PC-9 (cell line): ENCODE data around the gene DPEP1. TPM values are rescaled to one million over a fixed set of nuclear protein-coding genes. Genes with fewer than 3 reads are reported as not detected.

Source experiments
- BruUV-seq: library from RNA; stranded (reverse); fragments of 400-500 nt; replicated peaks from 2 replicates; lab custom pipeline; 2021; lab: Mats Ljungman, UMichigan
- CTCF ChIA-PET: fragments of 300-600 bp; sonication (Branson Sonifier 250); formaldehyde crosslinking; loops from one replicate; lab custom pipeline; 2022; ENCODE audit warnings: antibody characterized with exemption; lab: Charles Lee
- POLR2A ChIA-PET: fragments of 300-600 bp; sonication (Branson Sonifier 250); formaldehyde crosslinking; loops from one replicate; lab custom pipeline; 2022; ENCODE audit warnings: antibody characterized with exemption; ENCODE audit not compliant: unreplicated experiment; lab: Charles Lee
- DNase-seq, 2 experiments: peaks; one replicate each; pipeline versions ENCODE4 v3.0.0 to v3.0.0-alpha.2; 2015 to 2022; ENCODE audit warnings: mixed read lengths in 1 of 2
- H2AFZ ChIP-seq: fragments of 200-600 bp; sonication (generic); 2 replicates; pipeline ENCODE4 v1.8.1; 2017; ENCODE audit warnings: antibody characterized with exemption
- H3F3A ChIP-seq: fragments of 200-600 bp; sonication (generic); 2 replicates; pipeline ENCODE4 v1.8.1; 2017; ENCODE audit warnings: antibody characterized with exemption, mild to moderate bottlenecking, low read depth; ENCODE audit not compliant: insufficient read depth
- H3K27ac ChIP-seq: fragments of 200-600 bp; sonication (generic); 2 replicates; pipeline ENCODE4 v1.6.1; 2016; ENCODE audit warnings: mixed run types
- H3K27me3 ChIP-seq: fragments of 200-600 bp; sonication (generic); 2 replicates; pipeline ENCODE4 v1.6.1; 2016; ENCODE audit warnings: low read depth, mixed run types; ENCODE audit not compliant: insufficient read depth
- H3K36me3 ChIP-seq: fragments of 200-600 bp; sonication (generic); 2 replicates; pipeline ENCODE4 v1.6.1; 2016; ENCODE audit warnings: low read depth, mixed run types
- H3K4me1 ChIP-seq: fragments of 200-600 bp; sonication (generic); replicated peaks from 2 replicates; pipeline ENCODE4 v1.6.1; 2016; ENCODE audit warnings: mixed run types; ENCODE audit not compliant: insufficient read depth
- H3K4me2 ChIP-seq: fragments of 200-600 bp; sonication (generic); 2 replicates; pipeline ENCODE4 v1.6.1; 2017; ENCODE audit warnings: mixed run types
- H3K4me3 ChIP-seq: fragments of 200-600 bp; sonication (generic); 2 replicates; pipeline ENCODE4 v1.6.1; 2016; ENCODE audit warnings: mixed run types
- H3K79me2 ChIP-seq: fragments of 200-600 bp; sonication (generic); 2 replicates; pipeline ENCODE4 v1.6.1; 2017; ENCODE audit warnings: low read depth, mixed run types
- H3K9me2 ChIP-seq: fragments of 200-600 bp; sonication (generic); 2 replicates; pipeline ENCODE4 v1.8.1; 2017; ENCODE audit warnings: mild to moderate bottlenecking; ENCODE audit not compliant: insufficient read depth
- H3K9me3 ChIP-seq: fragments of 200-600 bp; sonication (generic); 2 replicates; pipeline ENCODE4 v1.8.1; 2016; ENCODE audit warnings: low read depth; ENCODE audit not compliant: insufficient read depth
- H4K20me1 ChIP-seq: fragments of 200-600 bp; sonication (generic); 2 replicates; pipeline ENCODE4 v1.8.1; 2017; ENCODE audit not compliant: insufficient read depth
- CTCF ChIP-seq: fragments of 200-600 bp; sonication (generic); conservative IDR thresholded peaks from 2 replicates; pipeline ENCODE4 v1.6.1; 2017; ENCODE audit warnings: mixed run types, antibody characterized with exemption, mild to moderate bottlenecking, moderate library complexity
- EZH2 ChIP-seq: fragments of 200-600 bp; sonication (generic); IDR thresholded peaks from 2 replicates; pipeline ENCODE4 v1.8.0; 2017; ENCODE audit warnings: antibody characterized with exemption, low read depth
- intact Hi-C: fragments of 100-400 bp; cut with micrococcal nuclease; formaldehyde crosslinking; loops from one replicate; pipeline ENCODE4 v1.10.0; 2022; ENCODE audit not compliant: unreplicated experiment
- total RNA-seq: library from RNA; stranded (reverse); gene quantifications from 2 replicates; pipeline ENCODE4 v1.2.3, GENCODE V29; 2021

The DPEP1 gene
- total RNA-seq, 1 experiment from 2014 or later, result not detected

DNA sequence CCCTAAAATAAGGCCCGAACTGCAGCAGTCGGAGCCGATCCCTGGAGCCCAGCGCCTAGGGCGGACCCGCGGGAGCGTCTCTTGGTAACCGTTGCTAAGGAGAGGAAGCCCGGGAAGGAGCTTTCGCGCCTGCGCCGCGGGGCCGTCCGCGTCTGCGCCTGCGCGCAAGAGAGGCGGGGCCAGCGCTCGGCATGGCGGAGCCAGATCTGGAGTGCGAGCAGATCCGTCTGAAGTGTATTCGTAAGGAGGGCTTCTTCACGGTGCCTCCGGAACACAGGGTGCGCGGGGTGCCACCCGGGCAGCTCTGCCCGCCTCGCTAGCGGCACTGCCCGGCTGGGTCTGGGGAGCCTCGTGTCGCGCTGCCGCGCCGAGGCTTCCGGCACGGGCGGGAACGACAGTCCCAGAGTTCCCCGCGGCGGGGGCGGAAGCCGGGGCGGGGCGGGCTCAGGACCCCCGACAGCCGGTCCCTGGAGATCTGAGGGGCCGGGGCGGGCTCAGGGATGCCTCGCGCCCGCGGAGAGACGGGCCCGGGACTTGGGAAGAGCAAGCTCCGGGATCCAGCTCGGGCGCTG lies 73.2 kb downstream of the DPEP1 start, which contains the start of gene CDK10:
Gene CDK10, plus strand, starts transcription at position 170 of the 572 bp plus-strand sequence. Its CDS starts 22 bp downstream, at position 192.
- H3F3A ChIP-seq, result peaks cover 13% of the 10 kb centered on the region
- peaks cover 5% of the 10 kb centered on the region for H3K36me3 ChIP-seq
- ChIA-PET CTCF (interaction anchor here (0.5 to 1.0 kb wide), 2 partner anchors 13 to 216 kb away, joined by 3 to 5 read pairs; no protein-coding TSS in a partner anchor), POLR2A (interaction anchor here (0.6 to 0.7 kb wide), 4 partner anchors 13 to 351 kb away, joined by 3 to 16 read pairs (median 4); no protein-coding TSS in a partner anchor)
- H3K4me3 ChIP-seq, result peak within 1 kb of the TSS; percentile 82
- peak within 1 kb of the TSS; percentile 40 for H3K27ac ChIP-seq
- intact Hi-C loops, result no loop called here
- no peaks in the 10 kb centered on the region for H3K9me2 ChIP-seq
- H3K79me2 ChIP-seq, result peaks cover 32% of the 10 kb centered on the region
- H3K4me1 ChIP-seq, result peaks cover 11% of the 10 kb centered on the region
- no peaks in the 10 kb centered on the region for H3K27me3 ChIP-seq
- peaks cover 12% of the 10 kb centered on the region for H4K20me1 ChIP-seq
- TF ChIP-seq EZH2 (no peak), CTCF (no peak)
- H2AFZ ChIP-seq, result peak within 1 kb of the TSS; percentile 90
- no TSS peak for BruUV-seq
- peak within 1 kb of the TSS; percentile 93 for H3K4me2 ChIP-seq
- no peaks in the 10 kb centered on the region for H3K9me3 ChIP-seq
- DNase-seq, result peak; percentile 77 to 97

GRCh38 chr16:89687092-89687940 lies 73.9 kb downstream of the DPEP1 start:
- intact Hi-C loops, result no loop called here
- Histone ChIP-seq H3K4me1 (peaks cover 11% of the 10 kb centered on the region), H3K4me2 (peak overlapping the region; percentile 93), H3K9me2 (no peaks in the 10 kb centered on the region), H3K9me3 (no peaks in the 10 kb centered on the region), H3K4me3 (peak overlapping the region; percentile 82), H3K79me2 (peaks cover 32% of the 10 kb centered on the region), H3F3A (peaks cover 13% of the 10 kb centered on the region), H4K20me1 (peaks cover 12% of the 10 kb centered on the region), H3K36me3 (peaks cover 5% of the 10 kb centered on the region), H2AFZ (peak overlapping the region; percentile 90), H3K27ac (peak overlapping the region; percentile 40), H3K27me3 (no peaks in the 10 kb centered on the region)
- DNase-seq, result peak; percentile 50 to 57
- no peak for TF ChIP-seq EZH2
- TF ChIP-seq CTCF, result no peak
- TSS peak; percentile 48 for BruUV-seq
- CTCF ChIA-PET, result interaction anchor here (0.5 to 1.0 kb wide), 2 partner anchors 13 to 216 kb away, joined by 3 to 5 read pairs; no protein-coding TSS in a partner anchor
- POLR2A ChIA-PET, result no interaction called here

Other genes starting within 250 kb of the DPEP1 start
- 206 and 220 TPM in 2 replicates for gene ANKRD11, start 123.1 kb upstream of the DPEP1 start, total RNA-seq
- 160 and 198 TPM in 2 replicates for gene SPG7, start 105.2 kb upstream of the DPEP1 start, total RNA-seq
- 2,045 and 3,124 TPM in 2 replicates for gene RPL13, start 53.0 kb upstream of the DPEP1 start, total RNA-seq
- 19.5 and 27.8 TPM in 2 replicates for gene CPNE7, start 37.9 kb upstream of the DPEP1 start, total RNA-seq
- gene CHMP1A, start 44.1 kb downstream of the DPEP1 start, total RNA-seq, result 151 and 237 TPM in 2 replicates
- 21.0 and 25.6 TPM in 2 replicates for gene SPATA33, start 44.2 kb downstream of the DPEP1 start, total RNA-seq
- gene CDK10, start 73.0 kb downstream of the DPEP1 start, total RNA-seq, result 76.6 and 110 TPM in 2 replicates
- gene SPATA2L, start 88.1 kb downstream of the DPEP1 start, total RNA-seq, result 15.3 and 23.8 TPM in 2 replicates
- 15.2 and 20.4 TPM in 2 replicates for gene VPS9D1, start 107.3 kb downstream of the DPEP1 start, total RNA-seq
- 28.8 and 32.0 TPM in 2 replicates for gene ZNF276, start 107.9 kb downstream of the DPEP1 start, total RNA-seq
- gene FANCA, start 203.0 kb downstream of the DPEP1 start, total RNA-seq, result 61.6 and 79.9 TPM in 2 replicates
- 34.5 and 48.6 TPM in 2 replicates for gene SPIRE2, start 214.8 kb downstream of the DPEP1 start, total RNA-seq